Activated gamma-delta T cell treated with Interleukin-2 at 50 U/mL for 16 hours (primary cell): ENCODE measurements around the gene MLH1.
"Not testable (repeated sequence)": the region's sequence is repeated elsewhere in the genome, so short reads cannot be mapped to it uniquely, and the experiment has no call there.

ENCODE experiments used
- DNase-seq: peaks from one replicate; pipeline ENCODE4 v3.0.0-alpha.2; 2020

The MLH1 gene

DNA sequence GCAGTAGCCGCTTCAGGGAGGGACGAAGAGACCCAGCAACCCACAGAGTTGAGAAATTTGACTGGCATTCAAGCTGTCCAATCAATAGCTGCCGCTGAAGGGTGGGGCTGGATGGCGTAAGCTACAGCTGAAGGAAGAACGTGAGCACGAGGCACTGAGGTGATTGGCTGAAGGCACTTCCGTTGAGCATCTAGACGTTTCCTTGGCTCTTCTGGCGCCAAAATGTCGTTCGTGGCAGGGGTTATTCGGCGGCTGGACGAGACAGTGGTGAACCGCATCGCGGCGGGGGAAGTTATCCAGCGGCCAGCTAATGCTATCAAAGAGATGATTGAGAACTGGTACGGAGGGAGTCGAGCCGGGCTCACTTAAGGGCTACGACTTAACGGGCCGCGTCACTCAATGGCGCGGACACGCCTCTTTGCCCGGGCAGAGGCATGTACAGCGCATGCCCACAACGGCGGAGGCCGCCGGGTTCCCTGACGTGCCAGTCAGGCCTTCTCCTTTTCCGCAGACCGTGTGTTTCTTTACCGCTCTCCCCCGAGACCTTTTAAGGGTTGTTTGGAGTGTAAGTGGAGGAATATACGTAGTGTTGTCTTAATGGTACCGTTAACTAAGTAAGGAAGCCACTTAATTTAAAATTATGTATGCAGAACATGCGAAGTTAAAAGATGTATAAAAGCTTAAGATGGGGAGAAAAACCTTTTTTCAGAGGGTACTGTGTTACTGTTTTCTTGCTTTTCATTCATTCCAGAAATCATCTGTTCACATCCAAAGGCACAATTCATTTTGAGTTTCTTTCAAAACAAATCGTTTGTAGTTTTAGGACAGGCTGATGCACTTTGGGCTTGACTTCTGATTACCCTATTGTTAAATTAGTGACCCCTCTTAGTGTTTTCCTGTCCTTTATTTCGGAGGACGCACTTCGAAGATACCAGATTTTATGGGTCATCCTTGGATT is at the start of gene MLH1:
Gene MLH1, plus strand, starts transcription at position 193 of the 958 bp plus-strand sequence. Its CDS starts 30 bp downstream, at position 223.
- DNase-seq = peak; percentile 99

DNA sequence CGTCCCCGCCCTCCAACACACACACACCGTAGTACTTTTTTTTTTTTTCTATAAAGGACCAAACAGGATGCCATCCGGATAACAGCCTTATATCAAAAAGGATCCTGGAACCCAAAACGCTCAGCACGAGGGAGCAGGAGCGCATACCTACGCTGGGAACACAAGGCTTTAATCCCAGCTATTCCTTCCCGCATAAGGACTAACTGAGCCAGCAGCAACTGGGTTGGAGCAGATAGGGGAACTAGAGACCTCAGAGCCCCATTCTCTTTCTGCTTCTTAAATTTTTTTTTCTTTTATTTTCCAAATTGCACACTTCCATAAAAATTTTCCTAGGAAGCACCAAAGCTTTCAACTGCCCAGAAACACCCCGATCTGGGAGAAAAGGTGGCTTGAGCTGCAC is 49.7 kb upstream of the MLH1 start:
- no peak for DNase-seq

DNA sequence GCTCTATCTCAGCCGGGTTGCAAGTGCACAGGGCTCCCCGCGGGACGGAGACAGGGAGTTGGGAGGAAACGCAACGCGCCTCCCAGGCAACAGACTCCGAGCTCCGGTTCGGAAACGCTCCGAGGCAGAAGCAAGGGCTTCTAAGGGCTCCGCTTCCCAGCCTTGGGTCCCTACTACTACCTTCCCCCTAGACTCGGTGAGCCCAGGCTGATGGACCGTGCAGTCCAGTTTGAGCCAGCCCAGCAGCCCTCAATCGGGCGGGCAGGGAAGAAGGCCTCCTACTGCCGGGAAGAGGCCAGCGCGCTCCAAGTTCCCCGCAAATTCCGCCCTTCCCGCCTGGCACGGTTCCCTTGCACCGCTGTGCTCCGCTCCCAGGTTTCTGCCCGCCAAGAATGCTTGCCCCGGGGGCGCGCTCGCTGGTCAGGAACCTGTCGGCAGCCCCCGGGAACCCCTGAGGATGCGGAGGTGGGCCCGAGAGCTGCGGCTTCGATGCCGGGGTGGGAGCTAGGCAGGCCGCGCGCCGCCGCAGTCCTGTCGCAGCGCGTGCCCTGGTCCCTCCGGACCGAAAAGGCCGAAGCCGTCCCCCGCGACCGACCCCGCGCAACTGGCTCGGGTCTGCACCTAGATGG is 49.2 kb upstream of the MLH1 start:
- peak; percentile 23 for DNase-seq

DNA sequence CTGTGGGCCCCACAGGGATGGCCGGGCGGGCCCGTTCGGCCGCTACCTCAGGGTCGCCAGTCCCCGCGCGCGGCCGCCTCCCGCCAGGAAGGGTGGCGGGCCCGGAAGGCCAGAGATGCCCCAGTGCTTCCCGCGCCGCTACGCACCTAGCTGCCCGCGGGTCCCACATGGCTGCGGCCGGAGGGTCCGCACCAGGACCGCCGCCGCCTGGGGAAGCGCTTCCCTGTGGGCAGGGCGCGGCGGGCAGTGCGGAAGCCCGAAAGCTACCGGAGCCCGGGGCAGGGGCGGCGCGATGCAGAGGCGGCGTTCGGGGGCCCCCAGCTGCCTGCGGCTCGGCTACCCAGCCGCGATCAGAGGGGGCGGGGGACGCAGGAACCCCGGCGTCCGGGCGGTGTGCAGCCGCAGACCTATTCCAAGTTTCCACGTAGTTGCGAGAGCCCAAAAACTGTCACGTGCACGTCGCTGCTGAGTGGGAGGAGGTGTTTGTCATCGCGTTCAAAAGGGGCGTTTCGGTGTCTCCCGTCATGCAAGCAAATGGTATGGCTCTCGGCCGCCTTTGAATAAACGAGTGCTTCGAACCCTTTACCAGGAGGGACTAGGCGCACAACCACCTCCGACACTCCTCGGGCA is 48.6 kb upstream of the MLH1 start, which contains the start of gene TRANK1:
Gene TRANK1, minus strand, starts transcription at position 414 of the 630 bp plus-strand sequence. Its CDS starts 245 bp downstream, at position 169.
- peak; percentile 76 for DNase-seq

DNA sequence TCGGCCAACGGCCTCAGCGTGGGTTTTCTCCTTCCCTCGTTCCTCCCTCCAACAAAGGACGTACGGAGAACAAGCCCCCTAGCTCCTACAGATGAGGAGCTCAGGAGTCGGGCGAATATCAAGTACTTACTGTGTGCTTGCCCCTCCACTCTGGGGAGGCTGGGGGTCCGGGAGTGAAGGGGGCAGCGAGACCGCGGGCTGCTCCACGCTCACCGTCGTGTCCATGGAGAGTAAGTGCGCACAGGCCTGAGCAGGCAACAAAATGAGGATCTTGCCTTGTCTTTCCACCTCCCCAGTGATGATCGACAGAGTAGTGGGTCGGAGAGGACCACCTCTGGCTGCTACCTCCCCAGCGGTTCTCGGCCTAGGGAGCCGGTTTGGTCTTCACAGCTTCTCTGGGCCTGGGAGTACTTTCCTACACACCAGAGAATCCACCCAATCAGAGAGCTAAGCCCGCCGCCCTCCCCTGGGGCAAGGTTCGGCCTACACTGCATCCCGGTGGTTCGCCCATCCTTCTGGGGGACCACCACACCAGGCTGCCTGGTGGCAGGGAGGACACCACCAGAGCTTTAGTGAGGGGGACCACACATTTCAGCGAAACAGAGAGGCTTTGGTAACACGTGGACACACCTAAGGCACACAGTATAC is 47.9 kb upstream of the MLH1 start:
- no peak for DNase-seq

DNA sequence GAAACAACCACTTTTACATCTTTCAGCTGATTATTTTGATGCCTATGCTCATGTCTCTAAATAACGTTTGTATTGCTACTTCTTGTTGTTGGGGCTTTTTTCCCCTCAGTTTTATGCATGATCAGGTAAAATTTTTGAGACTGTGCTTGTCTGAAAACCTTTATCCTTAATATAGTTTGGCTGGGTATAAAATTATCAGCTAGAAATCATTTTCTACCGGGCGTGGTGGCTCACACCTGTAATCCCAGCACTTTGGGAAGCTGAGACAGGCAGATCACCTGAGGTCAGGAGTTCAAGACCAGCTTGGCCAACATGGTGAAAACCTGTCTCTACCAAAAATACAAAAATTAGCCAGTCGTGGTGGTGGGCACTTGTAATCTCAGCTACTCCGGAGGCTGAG is 45.5 kb upstream of the MLH1 start:
- DNase-seq = not testable (repeated sequence)

DNA sequence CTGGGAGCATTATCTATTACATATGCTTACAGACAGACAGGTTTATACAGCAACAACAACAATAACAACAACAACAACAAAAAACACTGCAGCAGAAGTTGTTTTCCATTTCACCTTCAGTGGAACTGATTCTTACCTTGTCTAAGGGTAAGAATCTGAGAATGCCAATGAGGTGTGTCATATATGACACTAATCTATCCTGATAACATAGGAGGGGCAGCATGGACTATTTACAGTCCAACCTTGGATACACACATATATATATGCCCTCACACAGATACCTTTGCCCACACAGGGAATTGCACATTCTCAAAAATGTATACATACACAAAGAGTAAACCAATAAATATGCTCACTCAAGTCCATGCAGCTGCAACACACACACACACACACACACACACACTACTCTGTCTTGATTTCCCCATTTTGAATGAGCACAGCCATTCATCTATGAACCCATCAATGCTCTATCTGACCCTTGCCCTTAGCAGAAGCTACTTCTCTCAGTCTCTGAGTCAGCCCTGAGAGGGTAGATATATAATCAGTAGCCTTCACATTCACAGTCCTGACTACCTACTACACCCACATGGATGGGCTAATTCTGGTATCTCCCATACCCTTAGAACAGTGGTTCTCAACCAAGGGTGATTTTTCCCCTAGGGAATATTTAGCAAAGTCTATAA is 38.7 kb upstream of the MLH1 start:
- DNase-seq = no peak

DNA sequence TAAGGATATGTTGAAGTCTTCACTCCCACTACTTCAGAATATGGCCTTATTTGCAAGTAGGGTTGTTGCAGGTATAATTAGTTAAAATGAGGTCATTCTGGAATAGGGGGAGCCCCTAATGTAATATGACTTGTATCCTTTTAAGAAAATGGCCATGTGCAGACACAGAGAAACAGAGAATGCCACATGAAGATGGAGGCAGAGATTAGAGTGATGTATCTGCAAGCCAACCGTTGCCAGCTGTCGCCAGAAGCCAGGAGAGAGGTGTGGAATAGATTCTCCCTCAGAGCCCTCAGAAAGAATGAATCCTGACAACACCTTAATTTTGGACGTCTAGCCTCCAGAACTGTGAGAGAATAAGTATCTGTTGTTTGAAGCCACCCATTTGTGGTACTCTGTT is 37.2 kb upstream of the MLH1 start:
- DNase-seq = no peak

DNA sequence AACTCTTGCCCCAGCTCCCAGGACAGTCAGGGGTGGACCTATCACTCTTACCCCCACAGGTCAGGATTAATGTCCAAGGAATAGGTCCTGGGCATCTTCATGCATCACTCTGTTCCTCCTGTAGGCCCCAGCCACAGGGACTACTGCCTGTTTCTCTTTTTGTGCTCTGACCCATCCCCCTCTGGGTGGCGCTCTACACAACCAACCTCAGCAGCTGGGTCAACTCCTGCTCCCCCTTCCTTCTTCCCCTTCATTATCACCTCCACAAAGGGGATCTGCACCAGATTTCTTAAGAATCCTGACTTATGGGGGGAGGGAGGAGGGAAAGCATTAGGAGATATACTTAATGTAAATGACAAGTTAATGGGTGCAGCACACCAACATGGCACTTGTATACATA is 36.3 kb upstream of the MLH1 start:
- DNase-seq = no peak

DNA sequence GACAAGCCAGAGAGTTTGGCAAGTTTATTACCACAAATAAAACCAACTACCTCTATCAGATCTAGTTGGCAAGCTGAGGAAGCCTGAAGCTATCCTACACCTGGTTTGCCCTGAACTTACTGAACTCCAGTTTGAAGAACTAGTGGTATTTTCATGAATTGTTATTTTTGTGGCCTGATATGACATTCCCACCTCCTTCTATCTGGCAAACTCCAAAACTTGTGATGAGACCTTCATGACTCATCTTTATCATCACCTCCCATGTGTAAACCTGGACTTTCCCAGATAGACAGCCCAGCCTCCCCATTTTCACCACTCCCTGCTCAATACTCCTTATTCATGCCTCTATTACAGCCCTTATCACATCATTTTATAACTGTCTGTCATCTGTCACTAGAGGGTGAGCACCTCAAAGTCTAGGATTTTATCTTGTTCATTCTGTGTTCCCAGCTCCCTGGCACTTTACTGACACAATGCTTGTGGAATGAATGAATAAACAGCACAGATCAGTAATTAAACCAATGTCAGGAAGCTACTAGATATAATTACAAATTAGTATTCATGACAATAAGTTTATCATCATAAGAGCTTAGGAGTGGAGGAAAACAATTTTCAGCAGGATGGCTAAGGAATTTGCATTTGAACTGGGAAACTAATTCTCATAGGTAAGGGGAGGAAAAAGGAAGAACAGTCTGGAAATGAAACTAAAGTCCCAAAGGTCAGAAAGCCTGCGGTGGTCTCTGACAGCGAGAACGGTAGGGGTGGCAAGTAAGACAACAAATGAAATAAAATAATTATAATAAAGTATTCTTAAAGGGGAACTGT is 35.2 kb upstream of the MLH1 start:
- DNase-seq = no peak

DNA sequence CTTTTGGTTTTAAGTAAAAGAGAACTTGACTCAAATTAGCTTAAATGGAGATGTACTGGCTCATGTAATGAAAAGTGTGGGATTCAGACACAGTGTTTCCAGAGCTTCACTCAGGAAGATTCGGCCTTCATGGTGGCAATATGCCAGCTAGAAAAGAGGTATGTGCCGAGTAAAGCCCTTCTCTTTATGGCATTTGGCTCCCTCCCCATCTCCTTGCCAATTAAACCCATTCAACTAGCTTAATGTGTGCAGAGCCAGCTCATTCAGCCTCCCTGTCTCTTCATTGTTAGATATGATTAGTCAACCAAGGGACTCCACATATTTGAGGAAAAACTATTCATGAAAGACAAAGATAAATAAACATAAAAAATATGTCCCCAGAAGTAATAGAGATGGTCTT is 33.5 kb upstream of the MLH1 start:
- no peak for DNase-seq

DNA sequence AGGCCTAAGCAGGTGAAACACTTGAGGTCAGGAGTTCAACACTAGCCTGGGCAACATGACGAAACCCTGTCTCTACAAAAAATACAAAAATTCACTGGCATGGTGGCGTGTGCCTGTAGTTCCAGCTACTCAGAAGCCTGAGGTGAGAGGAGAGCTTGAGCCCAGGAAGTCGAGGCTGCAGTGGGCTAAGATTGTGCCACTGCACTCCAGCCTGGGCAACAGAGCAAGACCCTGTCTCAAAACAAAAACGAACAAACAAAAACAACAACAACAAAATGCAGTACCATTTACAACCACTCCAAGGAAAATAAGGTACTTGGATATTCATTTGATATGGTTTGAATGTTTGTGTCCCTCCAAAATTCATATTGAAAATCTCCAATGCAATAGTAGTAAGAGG is 32.8 kb upstream of the MLH1 start:
- no peak for DNase-seq

DNA sequence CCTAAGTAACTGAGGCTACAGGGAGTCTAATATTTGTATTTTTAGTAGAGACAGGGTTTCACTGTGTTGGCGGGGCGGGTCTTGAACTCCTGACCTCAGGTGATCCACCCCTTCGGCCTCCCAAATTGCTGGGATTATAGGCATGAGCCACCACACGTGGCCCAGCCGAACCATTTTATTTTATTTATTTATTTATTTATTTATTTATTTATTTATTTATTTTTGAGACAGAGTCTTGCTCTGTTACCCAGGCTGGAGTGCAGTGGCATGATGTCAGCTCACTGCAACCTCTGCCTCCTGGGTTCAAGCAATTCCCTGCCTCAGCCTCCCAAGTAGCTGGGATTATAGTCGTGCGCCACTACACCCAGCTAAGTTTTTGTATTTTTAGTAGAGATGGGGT is 30.3 kb upstream of the MLH1 start:
- not testable (repeated sequence) for DNase-seq

DNA sequence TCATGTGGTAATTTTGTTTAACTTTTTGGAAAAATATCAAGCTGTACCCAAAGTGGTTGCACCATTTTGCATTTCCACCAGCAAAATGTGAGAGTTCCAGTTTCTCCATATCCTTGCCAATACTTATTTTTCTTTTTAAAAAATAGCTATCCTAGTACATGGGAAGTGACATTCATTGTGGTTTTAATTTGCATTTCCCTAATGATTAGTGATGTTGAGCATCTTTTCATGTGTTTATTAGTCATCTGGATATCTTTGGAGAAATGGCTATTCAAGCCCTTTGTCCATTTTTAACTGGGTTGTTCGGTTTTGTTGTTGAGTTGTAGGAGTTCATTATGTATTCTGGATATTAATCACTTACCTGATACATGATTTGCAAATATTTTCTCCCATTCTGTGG is 29.0 kb upstream of the MLH1 start:
- DNase-seq = no peak

DNA sequence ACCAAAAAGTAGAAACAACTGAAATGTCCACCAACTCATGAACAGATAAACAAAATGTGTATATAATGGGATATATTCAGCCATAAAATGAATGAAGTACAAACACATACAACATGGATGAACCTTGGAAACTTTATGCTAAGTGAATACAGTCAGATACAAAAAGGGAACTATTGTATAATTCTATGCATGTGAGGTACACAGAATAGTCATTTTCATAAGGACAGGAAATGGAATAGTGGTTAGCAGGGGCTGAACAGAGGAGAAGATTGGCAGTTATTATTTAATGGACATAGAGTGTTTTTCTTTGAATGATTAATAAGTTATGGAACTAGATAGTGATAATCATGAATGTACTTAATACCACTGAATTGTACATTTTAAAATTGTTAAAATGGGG is 28.5 kb upstream of the MLH1 start:
- no peak for DNase-seq

DNA sequence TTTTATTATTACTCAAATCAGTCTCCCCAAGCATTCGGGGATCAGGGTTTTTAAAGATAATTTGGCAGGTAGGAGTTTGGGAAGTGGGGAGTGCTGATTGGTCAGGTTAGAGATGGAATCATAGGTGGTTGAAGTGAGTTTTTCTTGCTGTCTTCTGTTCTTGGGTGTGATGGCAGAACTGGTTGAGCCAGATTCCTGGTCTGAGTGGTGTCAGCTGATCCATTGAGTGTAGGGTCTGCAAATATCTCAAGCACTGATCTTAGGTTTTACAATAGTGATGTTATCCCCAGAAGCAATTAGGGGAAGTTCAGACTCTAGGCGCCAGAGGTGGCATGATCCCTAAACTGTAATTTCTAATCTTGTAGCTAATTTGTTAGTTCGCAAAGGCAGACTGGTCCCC is 27.9 kb upstream of the MLH1 start:
- no peak for DNase-seq

DNA sequence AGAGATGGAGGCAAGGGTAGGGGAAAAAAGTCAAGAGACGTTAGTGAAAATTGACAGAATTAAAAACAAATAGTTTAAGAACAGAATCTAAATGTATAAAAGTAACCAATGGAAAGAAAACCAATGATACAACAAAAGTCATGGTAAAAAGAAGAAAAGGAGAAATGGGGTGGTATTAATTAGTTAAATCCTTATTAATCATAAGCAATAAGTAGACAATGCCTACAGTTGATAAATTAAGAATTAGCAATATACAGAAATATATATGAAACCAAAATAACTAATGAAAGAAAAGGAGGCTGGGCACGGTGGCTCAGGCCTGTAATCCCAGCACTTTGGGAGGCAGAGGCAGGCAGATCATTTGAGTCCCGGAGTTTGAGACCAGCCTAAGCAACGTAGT is 24.2 kb upstream of the MLH1 start:
- DNase-seq = no peak

DNA sequence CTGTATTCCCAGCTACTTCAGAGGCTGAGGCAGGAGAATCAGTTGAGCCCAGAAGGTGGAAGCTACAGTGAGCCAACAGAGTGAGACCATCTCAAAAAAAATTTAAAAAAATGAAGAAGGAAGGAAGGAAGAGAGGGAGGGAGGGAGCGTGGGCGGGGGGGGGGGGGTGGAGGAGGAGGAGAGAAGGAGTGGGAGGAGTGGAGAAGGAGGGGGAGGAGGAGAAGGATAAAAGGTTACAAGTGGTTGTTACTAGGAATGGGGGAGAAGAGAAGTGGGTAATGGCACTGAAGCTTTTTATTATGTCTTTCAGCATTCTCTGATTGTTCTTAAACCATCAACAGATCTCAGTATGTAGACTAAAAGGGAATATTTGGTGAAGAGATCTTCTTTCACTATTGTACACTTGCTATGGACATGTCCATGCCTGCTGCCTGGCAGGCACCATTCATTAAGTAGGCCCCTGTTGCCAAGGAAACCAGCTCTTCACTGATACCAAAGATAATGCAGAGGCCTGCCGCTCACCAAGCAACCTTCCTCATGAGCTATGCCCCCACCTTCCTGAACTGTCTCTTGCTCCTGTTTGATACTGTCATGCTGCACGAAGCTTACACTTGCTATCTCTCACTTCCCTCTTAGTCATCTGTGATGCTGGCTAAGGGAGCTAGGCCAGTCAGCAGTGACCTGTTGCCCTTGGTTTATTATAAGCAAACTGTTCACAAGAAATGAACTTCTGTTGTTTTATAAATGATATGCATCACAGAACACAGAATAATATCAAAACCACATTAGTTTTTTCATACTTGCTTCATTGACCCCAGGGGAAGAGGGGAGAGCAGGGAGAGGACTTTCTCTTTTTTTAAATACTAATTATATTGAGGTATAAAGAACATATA is 23.5 kb upstream of the MLH1 start:
- DNase-seq = peak; percentile 9

DNA sequence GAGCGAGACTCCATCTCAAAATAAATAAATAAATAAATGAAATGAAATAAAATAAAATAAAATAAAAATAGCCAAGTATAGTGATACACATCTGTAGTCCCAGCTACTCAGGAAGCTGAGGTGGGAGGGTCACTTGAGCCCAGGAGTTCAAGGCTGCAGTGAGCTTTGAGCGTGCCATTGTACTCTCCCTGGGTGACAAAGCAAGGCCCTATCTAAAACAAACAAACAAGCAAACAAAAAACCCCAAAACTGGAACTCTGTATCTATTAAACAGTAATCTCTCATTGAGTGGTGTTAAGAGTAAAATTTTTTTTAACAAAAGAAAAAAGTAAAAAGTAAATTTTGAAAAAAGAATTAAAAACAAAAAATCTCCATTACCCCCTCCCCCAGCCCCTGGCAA is 21.2 kb upstream of the MLH1 start:
- DNase-seq = no peak

DNA sequence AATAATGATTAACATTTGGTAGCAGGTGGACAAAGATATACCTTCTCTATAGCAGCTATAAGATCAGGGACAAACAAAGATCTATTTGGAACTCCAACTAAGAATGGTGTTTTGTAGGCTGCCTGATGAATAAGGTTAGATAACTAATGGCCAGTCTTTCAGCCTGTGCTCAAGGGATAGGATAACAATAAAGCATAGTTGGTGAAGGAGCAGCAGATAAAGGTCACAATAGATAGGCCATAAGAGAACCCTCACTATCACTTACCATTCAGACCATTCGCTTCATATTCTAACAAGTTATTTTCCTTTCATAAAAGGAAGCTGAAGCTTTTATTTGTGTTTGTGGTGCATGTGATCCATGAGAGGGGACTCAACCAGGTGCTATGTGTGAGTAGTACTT is 20.2 kb upstream of the MLH1 start:
- no peak for DNase-seq

DNA sequence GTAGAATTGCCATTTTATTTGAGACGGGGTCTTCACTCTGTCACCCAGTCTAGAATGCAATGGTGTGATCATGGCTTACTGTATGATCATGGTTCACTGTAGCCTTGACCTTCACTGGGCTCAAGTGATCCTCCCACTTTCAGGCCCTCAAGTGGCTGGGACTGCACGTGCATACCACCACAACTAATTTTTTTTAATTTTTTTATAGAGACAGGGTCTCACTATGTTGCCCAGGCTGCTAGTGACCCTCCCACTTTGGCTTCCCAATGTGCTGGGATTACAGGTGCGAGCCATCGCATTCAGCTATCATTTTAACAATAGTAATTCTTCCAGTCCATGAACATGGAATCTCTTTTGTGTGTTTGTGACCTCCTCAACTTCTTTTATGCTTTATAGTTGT is 12.3 kb upstream of the MLH1 start:
- no peak for DNase-seq
